Upper lobe of right lung (tissue), 1 donor: ENCODE measurements around the gene SULT1C3. TPM values are rescaled to one million over a fixed set of nuclear protein-coding genes. Genes with fewer than 3 reads are reported as not detected.

Source experiments
- ATAC-seq: fragments of 200-7000 bp; cut with Tn5 transposase; one replicate; pipeline ENCODE4 v1.9.1; 2020; ENCODE audit warnings: mild to moderate bottlenecking, moderate library complexity
- DNase-seq: peaks from one replicate; pipeline ENCODE4 v3.0.0-alpha.2; 2020
- H3K27ac ChIP-seq: fragments of 200-600 bp; one replicate; pipeline ENCODE4 v1.8.0; 2022
- H3K27me3 ChIP-seq: fragments of 200-600 bp; one replicate; pipeline ENCODE4 v1.8.0; 2022; ENCODE audit warnings: mild to moderate bottlenecking
- H3K36me3 ChIP-seq: fragments of 200-600 bp; one replicate; pipeline ENCODE4 v1.8.0; 2022
- H3K4me1 ChIP-seq: fragments of 200-600 bp; one replicate; pipeline ENCODE4 v1.8.0; 2022
- H3K4me3 ChIP-seq: fragments of 200-600 bp; one replicate; pipeline ENCODE4 v1.8.0; 2022; ENCODE audit warnings: mild to moderate bottlenecking
- H3K9me3 ChIP-seq: fragments of 200-600 bp; one replicate; pipeline ENCODE4 v1.8.0; 2022
- intact Hi-C: fragments of 100-400 bp; cut with DNase I; formaldehyde crosslinking; loops from one replicate; pipeline ENCODE4 v1.11.0; 2022
- total RNA-seq: library from RNA; stranded (reverse); fragmentation: NEBNext Ultra II Directional; extraction: Animal tissue kit (Norgen Biotek cat#: 25700); gene quantifications from one replicate; pipeline ENCODE4 v1.2.1, GENCODE V29; 2021
- TF ChIP-seq, protein P1 (sequence below): fragments of 200-600 bp; IDR thresholded peaks from one replicate; pipeline ENCODE4 v1.8.0; 2022; ENCODE audit warnings: antibody characterized with exemption
- donor health status: DM: no; HTN: yes; CAD: no; lungs with severe emphysema.

SULT1C3 gene
- total RNA-seq, 1 donor from 2014 or later: not detected

DNA sequence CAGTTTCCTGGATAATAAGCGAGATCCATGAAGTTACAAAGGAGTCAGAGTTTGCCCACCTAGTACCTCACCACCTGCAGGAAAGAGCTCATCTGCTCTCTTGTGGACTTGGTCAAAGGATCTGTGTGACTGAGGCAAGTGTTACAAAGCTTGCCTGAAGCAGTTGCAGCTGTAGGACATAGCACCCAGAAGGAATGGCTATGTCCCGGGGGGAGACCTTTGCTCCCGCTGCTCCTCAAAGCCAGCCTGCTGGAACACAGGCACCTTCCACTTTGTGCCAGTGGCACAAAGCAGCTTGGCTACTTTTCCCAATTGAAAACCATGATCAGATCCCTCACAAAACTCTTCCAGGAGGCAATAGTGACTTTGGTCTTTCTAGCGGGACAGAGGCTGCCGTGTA lies 45.8 kb downstream of the SULT1C3 start:
- no peaks in the 10 kb centered on the region for H3K36me3 ChIP-seq
- no peaks in the 10 kb centered on the region for H3K4me1 ChIP-seq
- TF ChIP-seq, protein P1, sequence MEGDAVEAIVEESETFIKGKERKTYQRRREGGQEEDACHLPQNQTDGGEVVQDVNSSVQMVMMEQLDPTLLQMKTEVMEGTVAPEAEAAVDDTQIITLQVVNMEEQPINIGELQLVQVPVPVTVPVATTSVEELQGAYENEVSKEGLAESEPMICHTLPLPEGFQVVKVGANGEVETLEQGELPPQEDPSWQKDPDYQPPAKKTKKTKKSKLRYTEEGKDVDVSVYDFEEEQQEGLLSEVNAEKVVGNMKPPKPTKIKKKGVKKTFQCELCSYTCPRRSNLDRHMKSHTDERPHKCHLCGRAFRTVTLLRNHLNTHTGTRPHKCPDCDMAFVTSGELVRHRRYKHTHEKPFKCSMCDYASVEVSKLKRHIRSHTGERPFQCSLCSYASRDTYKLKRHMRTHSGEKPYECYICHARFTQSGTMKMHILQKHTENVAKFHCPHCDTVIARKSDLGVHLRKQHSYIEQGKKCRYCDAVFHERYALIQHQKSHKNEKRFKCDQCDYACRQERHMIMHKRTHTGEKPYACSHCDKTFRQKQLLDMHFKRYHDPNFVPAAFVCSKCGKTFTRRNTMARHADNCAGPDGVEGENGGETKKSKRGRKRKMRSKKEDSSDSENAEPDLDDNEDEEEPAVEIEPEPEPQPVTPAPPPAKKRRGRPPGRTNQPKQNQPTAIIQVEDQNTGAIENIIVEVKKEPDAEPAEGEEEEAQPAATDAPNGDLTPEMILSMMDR: no peak
- intact Hi-C loops: no loop called here
- ATAC-seq: no peak
- H3K9me3 ChIP-seq: no peaks in the 10 kb centered on the region
- H3K4me3 ChIP-seq: no peak overlapping the region
- no peak overlapping the region for H3K27ac ChIP-seq
- no peaks in the 10 kb centered on the region for H3K27me3 ChIP-seq
- no peak for DNase-seq

DNA sequence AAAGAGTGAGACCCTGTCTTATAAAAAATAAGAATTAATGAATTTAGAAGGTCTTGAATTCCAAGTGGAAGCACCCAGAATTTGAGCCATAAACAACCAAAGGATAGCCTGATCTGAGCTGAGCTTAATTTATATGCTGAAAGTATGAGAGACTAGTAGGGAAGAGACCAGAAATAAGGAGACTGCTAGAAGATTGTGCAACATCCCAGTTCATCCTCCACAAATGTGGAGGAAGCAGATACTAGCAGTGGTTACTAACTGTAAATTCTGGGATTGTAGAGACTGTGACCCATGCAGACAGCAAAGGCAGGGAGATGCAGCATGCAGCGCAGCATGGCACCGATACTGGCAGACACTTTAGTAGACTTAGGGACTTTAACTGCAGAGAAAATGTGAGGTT lies 47.4 kb downstream of the SULT1C3 start:
- H3K27me3 ChIP-seq: no peaks in the 10 kb centered on the region

DNA sequence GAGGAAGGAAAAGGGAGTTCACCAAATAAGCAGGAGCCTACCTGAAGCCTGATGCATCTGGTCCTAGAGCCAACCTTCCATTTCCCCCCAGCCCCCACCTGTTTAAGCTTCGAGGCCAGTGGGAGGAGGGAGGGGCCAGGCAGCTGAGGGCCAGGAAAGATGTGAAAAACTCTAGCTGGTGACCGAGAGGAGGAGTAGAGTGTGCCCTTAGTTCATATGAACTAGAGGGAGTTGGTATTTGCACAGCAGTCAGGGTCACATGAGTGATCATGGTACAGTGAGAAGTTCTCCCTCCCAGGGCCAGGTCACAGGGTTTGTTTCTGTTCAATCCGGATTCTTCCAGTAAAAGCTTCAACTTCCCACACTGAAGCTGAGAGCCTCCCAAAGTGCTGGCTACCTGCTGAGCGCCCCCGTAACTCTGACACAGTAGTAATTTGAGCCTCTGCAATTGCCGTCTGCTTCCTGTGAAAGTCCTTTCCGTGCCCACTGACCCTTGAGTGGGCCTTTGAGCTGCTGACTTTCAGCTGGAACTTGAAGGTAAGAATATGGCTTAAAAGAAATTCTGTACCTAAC lies 48.9 kb downstream of the SULT1C3 start, which contains the start of gene SULT1C2:
Gene SULT1C2 (plus strand): TSS at position 362 of the 573 bp plus-strand sequence. CDS start 4,773 bp downstream, outside the sequence.
- TF ChIP-seq, protein P1: no peak
- Histone ChIP-seq H3K4me1 (no peaks in the 10 kb centered on the region), H3K36me3 (no peaks in the 10 kb centered on the region), H3K27me3 (no peaks in the 10 kb centered on the region), H3K4me3 (no peak within 1 kb of the TSS), H3K9me3 (no peaks in the 10 kb centered on the region), H3K27ac (no peak within 1 kb of the TSS)
- DNase-seq (no peak), ATAC-seq (peak; percentile 91)
- intact Hi-C loops: no loop called here

More for the DNA sequence above, 47.4 kb downstream of the SULT1C3 start:
- H3K4me3 ChIP-seq: no peak overlapping the region
- no peak overlapping the region for H3K27ac ChIP-seq
- H3K9me3 ChIP-seq: no peaks in the 10 kb centered on the region
- TF ChIP-seq, protein P1: no peak
- DNase-seq (no peak), ATAC-seq (no peak)
- no peaks in the 10 kb centered on the region for H3K4me1 ChIP-seq
- intact Hi-C loops: no loop called here
- no peaks in the 10 kb centered on the region for H3K36me3 ChIP-seq

GRCh38 chr2:108293850-108294249 lies 54.1 kb downstream of the SULT1C3 start:
- intact Hi-C loops: no loop called here
- Histone ChIP-seq H3K4me3 (no peak overlapping the region), H3K27me3 (no peaks in the 10 kb centered on the region), H3K27ac (no peak overlapping the region), H3K4me1 (no peaks in the 10 kb centered on the region), H3K9me3 (no peaks in the 10 kb centered on the region), H3K36me3 (no peaks in the 10 kb centered on the region)
- ATAC-seq (no peak), DNase-seq (no peak)
- TF ChIP-seq, protein P1: no peak

DNA sequence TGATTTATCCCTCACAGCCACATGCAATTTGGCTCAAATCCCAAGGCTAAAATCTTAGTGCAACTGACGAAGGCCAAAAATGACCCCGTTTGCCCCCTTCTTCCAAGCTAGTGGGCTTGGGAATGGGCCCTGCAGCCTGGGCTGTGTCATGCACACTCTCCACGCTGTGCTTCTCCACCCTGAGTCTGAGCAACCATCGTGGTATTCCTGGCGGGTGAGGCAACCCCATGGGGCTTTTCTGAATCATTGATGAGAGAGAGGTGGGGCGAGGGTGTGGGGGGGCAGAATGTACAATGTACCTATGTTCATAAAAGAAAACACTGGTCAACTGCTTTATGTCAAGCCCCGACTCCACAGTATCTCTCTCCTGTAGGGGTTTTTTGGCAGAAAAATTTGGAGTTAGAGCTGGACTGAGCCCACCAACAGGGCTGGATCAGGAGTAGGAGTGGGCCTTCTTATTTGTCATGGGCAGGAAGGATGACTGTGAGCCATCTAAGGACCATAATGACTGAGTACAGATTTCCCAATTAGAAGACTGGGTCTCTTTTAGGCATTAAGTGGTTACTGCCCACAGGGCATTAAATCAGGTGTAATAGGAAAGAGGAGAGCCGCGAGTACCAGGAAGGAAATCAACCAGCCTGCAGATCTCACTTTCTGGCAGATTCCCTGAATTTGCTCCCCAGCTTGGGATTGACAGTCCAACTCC lies 57.8 kb downstream of the SULT1C3 start:
- Histone ChIP-seq H3K36me3 (no peaks in the 10 kb centered on the region), H3K27ac (no peak overlapping the region), H3K27me3 (no peaks in the 10 kb centered on the region), H3K4me3 (no peak overlapping the region), H3K4me1 (no peaks in the 10 kb centered on the region), H3K9me3 (no peaks in the 10 kb centered on the region)
- intact Hi-C loops: no loop called here
- TF ChIP-seq, protein P1: no peak
- no peak for ATAC-seq
- DNase-seq: no peak
